ENCODE data around the gene FADS6. TPM values are rescaled to one million over a fixed set of nuclear protein-coding genes. Genes with fewer than 3 reads are reported as not detected.

Gene FADS6
- total RNA-seq, 1 donor from 2014 or later = 0.19 TPM

DNA sequence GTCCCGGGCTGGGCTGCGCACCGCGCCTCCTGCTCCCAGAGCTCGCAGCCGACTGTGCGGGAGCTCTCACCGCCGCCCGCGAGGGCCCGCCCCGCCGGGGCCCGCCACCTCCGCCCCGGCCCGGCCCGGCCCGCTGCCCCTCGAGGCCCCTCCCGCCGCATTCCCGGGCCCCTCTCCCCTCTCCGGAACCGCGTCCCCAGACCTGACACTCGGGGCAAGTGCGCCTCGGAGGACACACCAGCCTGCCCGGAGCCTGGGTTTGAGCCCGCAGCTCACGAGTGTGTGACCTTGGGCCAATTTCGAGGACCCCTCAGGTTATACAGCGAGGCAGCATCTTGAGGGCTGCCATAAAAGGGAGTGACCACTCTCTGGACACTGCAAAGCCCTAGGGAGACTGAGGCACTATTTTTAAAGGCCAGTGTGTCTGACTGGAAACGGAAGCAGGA lies 31.7 kb downstream of the FADS6 start:
- no peak for DNase-seq (ENCODE audit: missing footprints)
- intact Hi-C loops (cut with DNase I) = loop anchor here (2.0 to 5.0 kb wide), 3 partner anchors 19 to 204 kb away; no protein-coding TSS in a partner anchor
- no peak for ATAC-seq

DNA sequence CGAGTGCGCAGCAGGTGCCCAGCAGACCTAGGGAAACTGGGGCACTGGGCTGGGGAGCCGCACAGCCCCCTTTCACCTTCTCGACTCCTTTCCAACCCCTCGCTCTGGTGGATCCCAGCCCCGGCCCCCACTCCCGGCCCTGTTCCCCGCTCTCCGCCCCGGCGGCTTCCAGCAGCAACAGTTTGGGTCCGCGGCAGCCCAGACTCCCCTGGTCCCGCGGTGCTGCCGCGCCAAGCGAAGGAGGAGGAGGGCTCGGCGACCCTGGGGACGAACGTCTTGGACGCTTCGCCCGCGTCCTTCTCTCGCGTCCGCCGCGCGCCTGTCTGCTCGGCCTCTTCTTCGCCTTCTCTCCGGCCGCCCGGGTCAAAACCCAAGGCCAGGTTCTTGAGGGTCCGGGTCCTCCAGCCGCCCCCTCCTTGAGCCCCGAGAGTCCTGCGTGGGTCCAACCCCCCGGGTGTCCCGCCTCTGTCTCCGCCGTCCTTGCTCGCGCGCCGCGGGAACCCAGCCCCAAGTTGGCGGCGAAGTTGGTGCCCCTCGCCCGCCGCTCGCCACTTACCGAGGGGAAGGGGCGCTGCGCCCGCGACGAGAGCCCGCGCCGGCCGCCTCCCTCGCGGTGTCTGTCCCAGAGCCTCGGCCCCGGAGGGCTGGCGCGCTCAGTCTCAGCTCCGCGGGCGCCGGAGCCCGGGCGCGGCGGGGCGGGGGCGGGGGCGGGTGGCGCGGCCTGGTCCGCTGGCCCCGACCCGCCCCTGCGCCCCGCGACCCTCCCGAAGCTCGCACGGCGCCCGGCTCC lies 32.4 kb downstream of the FADS6 start:
- intact Hi-C loops (cut with DNase I) = loop anchor here (5.0 kb wide), 1 partner anchor 204 kb away; no protein-coding TSS in a partner anchor
- ATAC-seq (no peak), DNase-seq (ENCODE audit: missing footprints) (no peak)

DNA sequence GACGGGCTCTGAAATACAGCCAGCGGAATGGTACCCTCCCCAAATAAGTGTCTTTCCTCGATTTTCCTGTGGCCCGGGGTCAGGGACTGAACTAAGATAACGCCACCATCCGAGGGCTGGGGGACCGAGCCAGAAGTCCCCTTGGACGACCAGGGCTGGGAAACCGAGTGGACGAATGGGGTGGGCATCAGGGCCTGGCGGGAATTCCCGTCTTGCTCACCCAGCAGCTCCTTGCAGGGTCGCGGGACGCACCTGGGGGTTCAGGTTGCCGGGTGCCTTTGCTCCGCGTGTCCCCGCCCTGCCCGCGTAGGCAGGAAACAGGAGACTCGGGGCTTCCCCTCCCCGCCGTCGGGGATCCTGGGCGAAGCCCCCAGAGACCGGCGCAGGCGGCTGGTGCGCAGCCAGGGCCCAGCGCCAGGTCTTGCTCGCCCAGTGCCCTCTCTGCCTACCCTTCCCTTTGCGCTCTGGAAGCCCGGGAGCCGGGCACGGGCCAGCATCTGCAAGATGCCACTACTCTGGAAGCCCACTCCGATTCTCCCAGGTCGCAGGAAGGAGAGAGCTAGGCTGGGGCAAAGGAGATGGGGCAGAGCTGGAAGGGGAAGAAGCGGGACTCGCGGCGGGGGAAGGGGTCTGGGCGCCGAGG lies 33.1 kb downstream of the FADS6 start:
- intact Hi-C loops (cut with DNase I) = loop anchor here (5.0 kb wide), 1 partner anchor 203 kb away; no protein-coding TSS in a partner anchor

DNA sequence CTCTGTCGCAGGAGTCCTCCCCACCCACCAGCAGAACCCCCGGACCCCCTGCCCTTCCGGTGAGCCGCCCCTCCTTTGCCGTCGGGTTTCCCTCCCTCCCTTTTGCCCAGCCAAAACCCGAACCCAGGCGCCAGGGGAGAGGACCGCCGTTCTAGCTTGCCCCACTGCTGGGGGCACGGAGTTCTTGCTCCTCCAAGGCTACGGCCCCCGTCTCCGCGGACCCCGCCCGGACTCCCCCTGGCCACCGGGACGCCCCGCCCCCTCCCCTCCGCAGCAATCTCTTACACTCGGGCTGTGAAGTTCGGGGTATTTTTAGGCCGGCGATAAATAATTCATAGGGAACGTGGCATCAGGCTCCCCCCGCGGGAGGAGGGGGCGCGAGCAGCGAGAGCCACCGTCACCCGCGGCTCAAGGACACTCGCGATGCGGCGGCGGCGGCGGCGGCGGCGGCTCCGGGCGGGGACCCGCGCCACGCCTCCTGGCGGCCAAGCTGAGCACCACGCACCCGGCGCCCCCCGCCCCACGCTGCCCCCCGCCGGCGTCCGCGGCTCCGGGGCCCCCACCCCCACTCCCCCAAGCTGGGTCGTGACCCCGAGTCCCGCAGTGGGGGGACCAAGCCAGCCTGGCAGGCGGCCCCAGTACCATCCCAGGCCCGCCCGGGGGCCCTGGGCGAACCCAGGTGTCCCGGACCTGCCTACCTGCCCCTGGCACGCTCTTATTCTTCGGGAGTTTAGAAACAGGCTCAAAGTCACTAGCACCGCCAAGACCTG lies 33.8 kb downstream of the FADS6 start, which contains the start of gene GRIN2C:
Gene GRIN2C (minus strand): TSS at position 427 of the 770 bp plus-strand sequence. CDS start 4,793 bp downstream, outside the sequence.
- intact Hi-C loops (cut with DNase I) = loop anchor here (5.0 kb wide), 1 partner anchor 202 kb away; no protein-coding TSS in a partner anchor
- DNase-seq (ENCODE audit: missing footprints) = no peak
- ATAC-seq = no peak

More for the DNA sequence above, 33.1 kb downstream of the FADS6 start:
- ATAC-seq (no peak), DNase-seq (ENCODE audit: missing footprints) (no peak)

DNA sequence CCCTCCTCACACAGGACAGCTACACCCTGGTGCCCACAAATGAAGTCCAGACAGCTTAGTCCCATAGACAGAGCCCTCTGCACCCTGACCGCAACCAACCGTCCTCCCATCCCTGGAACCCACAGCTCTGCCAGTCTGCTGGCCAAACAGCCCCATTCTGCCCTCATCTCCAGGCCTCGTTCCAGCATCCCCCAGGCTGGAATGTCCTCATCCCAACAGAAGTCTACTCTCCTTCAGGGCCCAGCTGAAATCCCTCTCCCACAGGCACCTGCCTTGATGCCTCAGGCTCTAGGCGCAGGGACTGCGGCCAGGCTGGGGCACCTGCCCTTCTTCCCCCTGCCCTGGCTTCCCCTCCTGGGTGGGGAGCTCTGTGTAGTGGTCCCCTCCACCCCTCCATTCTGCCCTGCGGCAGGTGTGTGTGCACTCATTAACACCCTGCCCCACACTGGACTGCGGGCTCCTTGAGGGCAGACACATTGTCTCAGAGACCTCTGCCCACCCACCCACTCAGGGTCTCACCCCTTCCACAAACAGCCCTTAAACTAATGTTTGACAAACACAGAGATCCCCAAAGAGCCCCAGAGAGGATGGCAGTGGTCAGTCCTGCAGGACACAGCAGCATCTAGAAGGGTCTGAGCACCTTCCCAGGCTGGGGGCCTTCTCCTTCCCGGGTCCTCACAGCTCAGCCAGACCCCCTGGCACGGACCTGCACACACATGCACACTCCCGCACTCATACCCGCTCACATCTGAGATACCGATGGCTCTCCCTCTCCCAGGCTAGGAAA lies 34.6 kb downstream of the FADS6 start:
- intact Hi-C loops (cut with DNase I) = no loop called here

DNA sequence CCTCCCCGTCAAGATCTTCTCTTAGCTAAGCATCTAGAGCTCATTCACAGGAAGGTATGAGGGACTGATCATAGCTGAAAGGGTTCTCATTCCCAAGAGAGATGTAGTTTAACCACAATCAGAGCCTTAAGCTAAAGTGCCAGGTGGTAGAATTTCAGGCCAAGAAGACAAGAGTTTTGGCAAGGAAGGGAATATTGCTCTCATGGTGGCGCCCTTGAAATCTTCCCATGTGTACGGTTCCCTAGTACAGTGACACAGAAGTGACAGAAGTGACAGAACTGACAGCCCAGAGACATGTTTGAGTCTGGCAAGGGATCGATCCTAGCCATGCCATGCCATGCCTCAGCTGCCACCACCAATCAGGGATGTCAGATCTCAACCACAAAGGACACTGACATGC lies 36.2 kb downstream of the FADS6 start:
- ATAC-seq (no peak), DNase-seq (ENCODE audit: missing footprints) (no peak)
- intact Hi-C loops (cut with DNase I) = no loop called here

More for the DNA sequence above, 34.6 kb downstream of the FADS6 start:
- no peak for ATAC-seq
- DNase-seq (ENCODE audit: missing footprints) = no peak

DNA sequence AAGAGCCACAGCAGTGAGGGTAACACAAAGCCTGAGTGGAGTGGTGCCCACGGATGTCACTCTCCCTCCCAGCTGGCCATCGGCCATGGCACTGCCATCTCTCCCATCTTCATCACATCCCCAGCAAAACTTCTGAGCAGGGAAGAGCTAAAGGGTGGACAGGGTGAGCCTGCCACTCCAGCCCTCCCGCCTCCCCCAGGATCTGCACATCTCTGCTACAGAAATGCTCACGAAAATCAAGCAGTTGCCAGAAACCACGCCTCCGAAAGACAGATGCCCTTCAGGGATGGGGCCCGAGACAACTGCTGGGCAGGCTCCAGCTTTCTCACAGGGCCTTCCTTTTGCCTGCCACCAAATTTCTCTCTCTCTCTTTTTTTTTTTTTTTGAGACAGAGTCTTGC lies 37.3 kb downstream of the FADS6 start:
- DNase-seq (ENCODE audit: missing footprints) (no peak), ATAC-seq (no peak)
- intact Hi-C loops (cut with DNase I) = no loop called here

DNA sequence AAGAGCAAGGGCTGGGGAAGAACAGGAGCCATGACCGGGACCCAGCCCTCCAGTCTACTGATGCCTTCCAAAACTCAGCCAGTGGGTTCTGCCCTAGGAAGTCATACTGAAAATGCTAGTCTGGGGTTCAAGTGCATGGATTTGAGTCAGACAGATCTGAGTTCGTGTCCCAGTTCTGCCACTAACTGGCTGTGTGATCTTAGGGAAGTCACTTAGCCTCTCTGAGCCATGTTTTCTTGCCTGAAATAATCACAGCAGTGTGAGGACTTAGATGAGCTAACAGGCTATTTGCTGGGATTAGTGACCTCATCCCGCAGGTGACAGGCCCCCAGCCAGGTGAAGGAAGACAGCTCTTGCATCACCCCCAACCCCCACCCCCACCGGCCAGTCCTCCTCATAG lies 38.1 kb downstream of the FADS6 start:
- intact Hi-C loops (cut with DNase I) = no loop called here
- DNase-seq (ENCODE audit: missing footprints) = peak; percentile 2
- ATAC-seq = no peak

DNA sequence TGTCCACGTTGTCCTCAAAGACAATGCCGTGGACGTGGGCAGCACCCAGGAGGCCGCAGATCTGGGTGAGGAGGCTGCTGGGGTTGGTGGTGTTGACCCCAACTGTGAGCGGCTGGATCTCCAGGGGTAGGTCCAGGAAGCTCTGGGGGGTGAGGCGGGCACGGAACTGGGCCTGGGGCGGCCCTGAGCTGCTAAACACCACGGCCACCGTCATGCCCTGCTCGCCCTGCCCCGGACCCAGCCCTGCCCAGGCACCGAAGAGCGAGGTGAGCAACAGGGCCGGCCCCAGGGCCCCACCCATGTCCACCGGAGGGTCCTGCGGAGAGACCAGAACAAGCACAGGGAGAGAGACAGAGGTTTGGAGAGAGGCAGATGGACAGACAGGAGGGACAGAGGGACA lies 38.6 kb downstream of the FADS6 start:
- peak; percentile 15 for DNase-seq (ENCODE audit: missing footprints)
- ATAC-seq = no peak
- intact Hi-C loops (cut with DNase I) = no loop called here

DNA sequence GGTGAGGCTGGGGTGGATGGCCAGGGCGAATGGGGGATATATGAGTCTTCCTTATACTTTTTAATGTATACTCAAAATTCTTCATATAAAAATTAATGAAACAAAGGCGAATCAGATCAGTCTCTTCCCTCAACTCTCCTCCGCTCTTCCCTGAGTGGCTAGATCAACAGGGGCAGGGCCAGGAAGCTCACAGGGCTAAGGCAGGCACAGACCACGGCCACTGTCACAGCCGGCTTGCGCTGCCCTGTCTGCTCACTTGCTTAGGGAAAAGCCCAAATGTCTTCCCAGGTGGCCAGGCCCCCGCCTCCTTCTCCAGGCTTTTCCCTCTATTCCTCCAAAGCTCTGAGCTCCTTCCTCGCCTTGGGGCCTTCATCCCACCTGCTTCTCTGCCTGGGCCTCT lies 39.8 kb downstream of the FADS6 start:
- ATAC-seq (no peak), DNase-seq (ENCODE audit: missing footprints) (peak; percentile 11)
- intact Hi-C loops (cut with DNase I) = no loop called here

DNA sequence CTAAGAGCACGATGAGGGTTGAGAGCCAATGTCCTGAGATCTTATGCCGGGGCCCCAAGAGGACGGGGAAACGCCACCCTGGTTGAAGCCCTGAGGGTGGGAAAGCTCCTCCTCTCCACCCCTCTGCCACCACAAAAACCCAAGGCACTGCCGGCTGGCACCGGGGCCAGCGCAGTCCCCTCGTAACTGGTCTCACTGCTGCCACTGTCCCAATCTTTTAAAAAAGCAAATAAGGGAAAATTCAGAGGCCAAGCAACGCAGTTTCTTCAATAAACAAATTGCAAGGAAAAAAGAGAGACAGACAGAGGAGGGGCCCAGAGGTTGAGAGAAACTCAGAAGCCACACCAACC lies 40.4 kb downstream of the FADS6 start:
- intact Hi-C loops (cut with DNase I) = no loop called here
- DNase-seq (ENCODE audit: missing footprints) = no peak
- no peak for ATAC-seq

DNA sequence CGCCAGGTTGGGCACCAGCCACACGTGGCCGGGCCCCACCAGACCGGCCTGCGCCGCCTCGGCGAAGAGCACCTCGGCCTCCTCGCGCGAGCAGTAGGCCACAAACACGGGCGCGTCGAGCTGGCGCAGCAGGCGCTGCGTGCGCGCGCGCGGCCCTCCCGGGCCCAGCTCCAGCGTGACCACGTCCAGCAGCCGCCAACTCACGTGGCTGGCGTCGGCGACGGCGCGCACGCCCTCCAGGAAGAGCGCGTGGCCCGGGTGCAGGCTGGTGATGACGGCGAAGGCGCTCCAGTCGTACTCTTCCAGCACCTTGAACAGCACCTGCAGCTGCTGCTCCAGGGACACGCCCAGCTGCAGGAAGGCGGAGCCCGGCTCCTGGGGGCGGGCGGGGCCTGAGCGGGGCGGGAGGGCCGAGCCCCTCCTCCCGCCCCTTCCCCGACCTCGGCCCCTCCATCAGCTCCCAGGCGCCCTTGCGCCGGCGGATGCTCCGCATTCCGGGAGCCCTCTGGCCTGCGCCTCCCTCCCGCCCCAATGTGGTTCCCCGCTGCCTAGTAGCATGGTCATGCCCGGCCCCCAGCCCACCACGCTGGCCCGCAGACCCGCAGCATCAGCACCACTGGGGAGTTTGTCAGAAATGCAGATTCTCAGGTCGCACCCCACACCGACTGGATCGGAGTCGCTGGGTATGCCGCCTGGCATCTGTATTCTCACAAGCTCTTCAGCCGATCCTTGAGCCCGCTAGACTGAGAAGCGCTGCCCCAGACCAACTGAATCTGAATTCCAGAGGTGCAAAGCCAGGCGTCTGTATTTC lies 41.0 kb downstream of the FADS6 start:
- intact Hi-C loops (cut with DNase I) = no loop called here
- DNase-seq (ENCODE audit: missing footprints) = peak; percentile 51
- ATAC-seq = no peak

DNA sequence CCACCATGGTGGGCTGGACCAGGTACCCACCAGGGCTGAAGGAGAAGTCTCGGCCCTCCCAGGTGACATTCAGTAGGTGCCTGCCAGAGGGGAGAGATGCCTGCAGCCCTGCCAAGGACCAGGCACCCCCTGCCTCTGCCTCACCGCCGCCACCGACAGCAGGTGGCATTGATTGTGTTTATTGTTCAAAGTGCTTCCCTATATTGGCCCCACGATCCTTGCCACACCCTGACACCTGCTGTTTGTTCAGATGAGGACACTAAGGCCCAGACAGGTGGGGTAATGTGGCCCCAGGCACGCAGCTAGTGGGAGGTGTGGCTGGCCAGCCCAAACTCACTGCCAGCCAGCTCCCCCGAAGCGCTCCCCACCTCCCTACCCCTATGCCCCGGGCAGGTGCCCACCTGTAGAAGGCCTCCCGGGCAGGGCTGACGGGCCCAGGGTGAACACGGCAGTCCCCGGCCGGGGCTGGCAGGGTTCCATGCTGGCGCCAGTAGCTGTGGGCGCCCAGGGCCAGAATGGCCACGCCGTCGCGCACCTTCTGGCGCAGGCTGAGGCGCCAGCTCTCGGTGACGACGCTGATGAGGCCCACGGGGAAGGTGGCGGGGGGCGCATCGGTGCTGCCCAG lies 41.7 kb downstream of the FADS6 start:
- intact Hi-C loops (cut with DNase I) = no loop called here
- DNase-seq (ENCODE audit: missing footprints) (peak; percentile 41), ATAC-seq (no peak)

DNA sequence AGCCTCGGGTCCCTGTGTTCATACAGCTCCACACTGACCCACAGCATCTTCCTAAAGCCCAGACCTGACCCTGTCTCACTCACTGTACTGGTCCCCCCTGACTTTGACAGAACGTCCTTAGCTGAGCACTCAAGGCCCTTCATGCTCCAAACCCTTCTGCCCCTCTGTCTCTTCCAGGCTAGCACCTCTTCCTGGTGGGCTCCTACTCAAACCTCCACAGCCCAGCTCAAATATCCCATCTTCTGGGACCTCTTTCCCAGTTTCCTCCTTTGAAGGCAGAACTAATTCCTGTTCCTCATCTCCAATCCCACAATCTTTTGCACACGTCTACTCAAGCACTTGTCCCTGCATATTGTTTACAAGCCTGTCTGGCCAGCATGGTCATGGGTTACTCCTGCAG lies 42.5 kb downstream of the FADS6 start:
- no peak for ATAC-seq
- no peak for DNase-seq (ENCODE audit: missing footprints)
- intact Hi-C loops (cut with DNase I) = no loop called here

DNA sequence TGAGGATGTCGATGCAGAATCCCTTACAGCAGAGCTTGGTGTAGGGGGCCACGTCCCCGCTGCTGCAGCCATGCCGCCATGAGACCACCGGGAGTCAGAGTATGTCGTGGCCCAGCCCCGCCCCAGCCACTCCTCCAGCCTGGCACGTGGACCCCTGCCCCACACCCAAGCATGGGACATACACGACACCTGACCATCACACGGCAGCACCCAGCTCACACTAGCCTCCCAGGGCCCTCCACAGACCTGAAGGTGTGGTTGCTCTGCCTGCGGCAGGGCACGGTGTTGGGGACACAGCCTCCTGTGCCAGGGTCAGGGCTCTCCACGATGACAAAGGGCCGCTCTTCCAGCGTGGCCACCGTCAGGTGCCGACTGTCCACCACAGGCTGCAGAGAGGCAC lies 43.1 kb downstream of the FADS6 start:
- DNase-seq (ENCODE audit: missing footprints) (peak; percentile 45), ATAC-seq (no peak)
- intact Hi-C loops (cut with DNase I) = no loop called here

DNA sequence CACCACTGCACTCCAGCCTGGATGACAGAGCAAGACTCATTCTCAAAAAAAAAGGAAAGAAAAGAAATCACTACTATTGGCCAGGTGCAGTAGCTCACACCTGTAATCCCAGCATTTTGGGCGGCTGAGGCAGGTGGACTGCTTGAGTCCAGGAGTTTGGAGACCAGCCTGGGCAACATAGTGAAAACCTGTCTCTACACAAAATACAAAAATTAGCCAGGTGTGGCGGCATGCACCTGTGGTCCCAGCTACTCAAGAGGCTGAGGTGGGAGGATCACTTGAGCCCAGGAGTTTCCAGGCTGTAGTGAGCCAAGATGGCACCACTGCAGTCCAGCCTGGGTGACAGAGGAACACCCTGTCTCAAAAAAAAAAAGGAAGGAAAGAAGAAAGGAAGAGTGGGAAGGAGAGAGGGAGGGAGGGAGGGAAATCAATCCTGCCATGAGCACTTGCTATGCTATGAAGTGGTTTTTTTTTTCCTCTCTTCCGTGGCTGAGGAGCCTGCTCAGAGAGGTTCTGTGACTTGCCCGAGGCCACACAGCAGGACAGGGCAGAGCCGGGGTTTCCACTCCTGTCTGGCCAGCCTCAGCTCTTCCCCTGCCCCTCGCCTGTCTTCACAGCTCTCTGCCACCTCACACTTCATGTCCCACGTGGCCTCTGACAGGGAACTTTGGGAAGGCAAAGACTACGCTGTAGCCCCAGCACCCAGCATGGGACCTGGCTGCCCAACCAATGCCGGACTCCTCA lies 44.6 kb downstream of the FADS6 start:
- DNase-seq (ENCODE audit: missing footprints) (no peak), ATAC-seq (no peak)
- intact Hi-C loops (cut with DNase I) = no loop called here

DNA sequence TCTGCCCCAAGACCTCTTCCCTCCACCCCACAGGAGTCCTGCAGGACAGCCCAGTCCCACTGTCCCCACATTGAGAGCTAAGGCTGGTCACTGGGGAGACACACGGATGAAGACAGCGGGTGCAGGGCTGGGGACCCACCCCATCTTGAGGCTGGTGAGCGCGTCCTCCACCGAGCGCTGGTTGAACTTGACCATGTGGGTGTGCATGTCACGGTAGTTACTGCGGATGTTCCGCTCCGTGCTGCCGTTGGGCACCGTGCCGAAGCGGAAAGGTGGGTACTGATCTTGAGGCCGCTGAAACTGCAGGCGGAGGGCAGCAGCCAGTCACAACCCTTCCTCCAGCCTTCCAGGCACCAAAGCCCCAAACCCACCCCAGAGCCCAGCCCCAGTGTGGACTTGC lies 46.8 kb downstream of the FADS6 start:
- DNase-seq (ENCODE audit: missing footprints) = no peak
- ATAC-seq = no peak
- intact Hi-C loops (cut with DNase I) = no loop called here

Measured in Right ventricle myocardium inferior (tissue), 1 donor.